Astrocyte (in vitro differentiated cells and primary cell): Measurements from ENCODE around the gene P4HB. TPM values are rescaled to one million over a fixed set of nuclear protein-coding genes. Genes with fewer than 3 reads are reported as not detected.

Experiments
- DNase-seq: peaks from one replicate; pipeline ENCODE4 v3.0.0-alpha.2; 2010; ENCODE audit warnings: low read depth
- FAIRE-seq: peaks from 2 replicates; lab custom pipeline; 2011; peaks lifted over from hg19 to GRCh38; lab: Jason Lieb, UNC
- H2AFZ ChIP-seq: 2 replicates; pipeline ENCODE4 v1.6.0; 2012; ENCODE audit warnings: low read depth, low read length, inconsistent platforms
- H3K27ac ChIP-seq: 2 replicates; pipeline ENCODE4 v1.5.1; 2011; ENCODE audit warnings: low read depth, low read length, inconsistent platforms
- H3K27me3 ChIP-seq: 2 replicates; pipeline ENCODE4 v1.6.0; 2011; ENCODE audit warnings: low read length, inconsistent platforms; ENCODE audit not compliant: insufficient read depth
- H3K36me3 ChIP-seq: 2 replicates; pipeline ENCODE4 v1.5.1; 2011; ENCODE audit warnings: low read length, inconsistent platforms; ENCODE audit not compliant: insufficient read depth
- H3K4me1 ChIP-seq: 2 replicates; pipeline ENCODE4 v1.5.1; 2011; ENCODE audit warnings: low read length, inconsistent platforms; ENCODE audit not compliant: insufficient read depth
- H3K4me2 ChIP-seq: 2 replicates; pipeline ENCODE4 v1.6.0; 2012; ENCODE audit warnings: low read length, inconsistent platforms
- H3K4me3 ChIP-seq: 2 replicates; pipeline ENCODE4 v1.5.1; 2011; ENCODE audit warnings: low read depth, mild to moderate bottlenecking, low read length, inconsistent platforms; ENCODE audit not compliant: insufficient read depth
- H3K79me2 ChIP-seq: 2 replicates; pipeline ENCODE4 v1.6.0; 2012; ENCODE audit warnings: mild to moderate bottlenecking, low read length, inconsistent platforms; ENCODE audit not compliant: insufficient read depth
- H3K9ac ChIP-seq: 2 replicates; pipeline ENCODE4 v1.6.0; 2012; ENCODE audit warnings: mild to moderate bottlenecking, low read length, inconsistent platforms
- H3K9me3 ChIP-seq: 2 replicates; pipeline ENCODE4 v1.5.1; 2012; ENCODE audit warnings: low read depth, mild to moderate bottlenecking, low read length, inconsistent platforms; ENCODE audit not compliant: insufficient read depth
- H4K20me1 ChIP-seq: 2 replicates; pipeline ENCODE4 v1.6.0; 2012; ENCODE audit warnings: low read length, inconsistent platforms; ENCODE audit not compliant: insufficient read depth
- H3K27ac Mint-ChIP-seq: one replicate; pipeline ENCODE4 v1.8.0; 2021; ENCODE audit warnings: mild to moderate bottlenecking, mixed read lengths; ENCODE audit not compliant: unreplicated experiment
- H3K27me3 Mint-ChIP-seq: one replicate; pipeline ENCODE4 v1.8.0; 2021; ENCODE audit warnings: low read depth, mixed read lengths; ENCODE audit not compliant: unreplicated experiment
- H3K36me3 Mint-ChIP-seq: one replicate; pipeline ENCODE4 v1.8.0; 2021; ENCODE audit warnings: low read depth, mixed read lengths; ENCODE audit not compliant: unreplicated experiment
- H3K4me1 Mint-ChIP-seq: one replicate; pipeline ENCODE4 v1.8.0; 2021; ENCODE audit warnings: low read depth, mixed read lengths; ENCODE audit not compliant: unreplicated experiment
- H3K4me3 Mint-ChIP-seq: one replicate; pipeline ENCODE4 v1.8.0; 2021; ENCODE audit warnings: mild to moderate bottlenecking, moderate library complexity, mixed read lengths; ENCODE audit not compliant: unreplicated experiment
- H3K9me3 Mint-ChIP-seq: one replicate; pipeline ENCODE4 v1.8.0; 2021; ENCODE audit warnings: mild to moderate bottlenecking, mixed read lengths; ENCODE audit not compliant: unreplicated experiment
- CTCF ChIP-seq: IDR thresholded peaks from 2 replicates; pipeline ENCODE4 v1.5.1; 2011; ENCODE audit warnings: low read depth, mild to moderate bottlenecking, inconsistent platforms, low read length, moderate library complexity; ENCODE audit not compliant: insufficient read depth
- EZH2 ChIP-seq: IDR thresholded peaks from 2 replicates; pipeline ENCODE4 v1.6.1; 2012; ENCODE audit warnings: mild to moderate bottlenecking, low read length, inconsistent platforms; ENCODE audit not compliant: insufficient read depth
- total RNA-seq: library from RNA; stranded (reverse); gene quantifications from 2 replicates; pipeline ENCODE4 v1.2.1, GENCODE V29; 2021

P4HB gene
- total RNA-seq, 1 donor from 2014 or later, result 1,268 TPM

- no peak overlapping the region for H3K27ac Mint-ChIP-seq
- TF ChIP-seq EZH2 (no peak), CTCF (no peak)
- H3K4me3 Mint-ChIP-seq, result no peak overlapping the region
- FAIRE-seq (no peak), DNase-seq (no peak)
- Histone ChIP-seq H3K9me3 (no peaks in the 10 kb centered on the region), H3K27me3 (no peaks in the 10 kb centered on the region), H3K4me2 (no peak overlapping the region), H2AFZ (no peak overlapping the region), H3K36me3 (peaks cover 38% of the 10 kb centered on the region), H4K20me1 (peaks cover 66% of the 10 kb centered on the region), H3K79me2 (peaks cover 8% of the 10 kb centered on the region), H3K9ac (no peak overlapping the region), H3K4me1 (no peaks in the 10 kb centered on the region), H3K4me3 (no peak overlapping the region), H3K27ac (no peak overlapping the region)
- H3K27me3 Mint-ChIP-seq, result no peaks in the 10 kb centered on the region
- H3K36me3 Mint-ChIP-seq, result peaks cover 13% of the 10 kb centered on the region
- H3K9me3 Mint-ChIP-seq, result no peaks in the 10 kb centered on the region
- H3K4me1 Mint-ChIP-seq, result no peaks in the 10 kb centered on the region
These were observed 15.0 kb downstream of the P4HB start for GRCh38 chr17:81845361-81845760.

- no peak for FAIRE-seq
- Mint-ChIP-seq H3K4me1 (no peaks in the 10 kb centered on the region), H3K36me3 (peaks cover 13% of the 10 kb centered on the region), H3K9me3 (no peaks in the 10 kb centered on the region), H3K27ac (no peak overlapping the region), H3K27me3 (no peaks in the 10 kb centered on the region), H3K4me3 (no peak overlapping the region)
- no peaks in the 10 kb centered on the region for H3K9me3 ChIP-seq
- H3K79me2 ChIP-seq, result peaks cover 8% of the 10 kb centered on the region
- no peak overlapping the region for H3K4me3 ChIP-seq
- H3K27ac ChIP-seq, result no peak overlapping the region
- H2AFZ ChIP-seq, result no peak overlapping the region
- no peak overlapping the region for H3K4me2 ChIP-seq
- peaks cover 66% of the 10 kb centered on the region for H4K20me1 ChIP-seq
- no peaks in the 10 kb centered on the region for H3K4me1 ChIP-seq
- TF ChIP-seq EZH2 (no peak), CTCF (no peak)
- no peak for DNase-seq
- peaks cover 38% of the 10 kb centered on the region for H3K36me3 ChIP-seq
- no peak overlapping the region for H3K9ac ChIP-seq
- no peaks in the 10 kb centered on the region for H3K27me3 ChIP-seq
These were observed 15.4 kb downstream of the P4HB start for GRCh38 chr17:81844887-81845286.

GRCh38 chr17:81844327-81844851 is 15.9 kb downstream of the P4HB start:
- H3K36me3 ChIP-seq, result peaks cover 38% of the 10 kb centered on the region
- no peaks in the 10 kb centered on the region for H3K9me3 ChIP-seq
- H3K27me3 ChIP-seq, result no peaks in the 10 kb centered on the region
- no peak overlapping the region for H2AFZ ChIP-seq
- FAIRE-seq (no peak), DNase-seq (no peak)
- peaks cover 8% of the 10 kb centered on the region for H3K79me2 ChIP-seq
- H3K4me3 ChIP-seq, result no peak overlapping the region
- H3K4me3 Mint-ChIP-seq, result no peak overlapping the region
- no peak overlapping the region for H3K4me2 ChIP-seq
- H3K27me3 Mint-ChIP-seq, result no peaks in the 10 kb centered on the region
- H3K27ac ChIP-seq, result no peak overlapping the region
- no peaks in the 10 kb centered on the region for H3K4me1 ChIP-seq
- no peak overlapping the region for H3K9ac ChIP-seq
- no peaks in the 10 kb centered on the region for H3K9me3 Mint-ChIP-seq
- no peaks in the 10 kb centered on the region for H3K4me1 Mint-ChIP-seq
- no peak overlapping the region for H3K27ac Mint-ChIP-seq
- peaks cover 13% of the 10 kb centered on the region for H3K36me3 Mint-ChIP-seq
- H4K20me1 ChIP-seq, result peaks cover 66% of the 10 kb centered on the region
- no peak for TF ChIP-seq CTCF
- TF ChIP-seq EZH2, result no peak
